ENCODE results near the gene TRIO.

The TRIO gene

GRCh38 chr5:14557791-14558415 is 414.8 kb downstream of the TRIO start:
- no peak for DNase-seq (ENCODE audit: low read depth)

Data from stimulated activated CD8-positive, alpha-beta memory T cell treated with anti-CD3 and anti-CD28 coated beads, Interleukin-15, amount 100 ng/mL, for 1 hour (primary cell).